Measurements from ENCODE around the gene MADD. TPM values are rescaled to one million over a fixed set of nuclear protein-coding genes. Genes with fewer than 3 reads are reported as not detected.

MADD gene
- total RNA-seq (ENCODE audit: insufficient read depth, low replicate concordance): 25.3 TPM

GRCh38 chr11:47269829-47270305 lies at the start of gene MADD:
Gene MADD (plus strand): TSS chr11:47270133.
- DNase-seq (ENCODE audit: low spot score): peak; percentile 88

DNA sequence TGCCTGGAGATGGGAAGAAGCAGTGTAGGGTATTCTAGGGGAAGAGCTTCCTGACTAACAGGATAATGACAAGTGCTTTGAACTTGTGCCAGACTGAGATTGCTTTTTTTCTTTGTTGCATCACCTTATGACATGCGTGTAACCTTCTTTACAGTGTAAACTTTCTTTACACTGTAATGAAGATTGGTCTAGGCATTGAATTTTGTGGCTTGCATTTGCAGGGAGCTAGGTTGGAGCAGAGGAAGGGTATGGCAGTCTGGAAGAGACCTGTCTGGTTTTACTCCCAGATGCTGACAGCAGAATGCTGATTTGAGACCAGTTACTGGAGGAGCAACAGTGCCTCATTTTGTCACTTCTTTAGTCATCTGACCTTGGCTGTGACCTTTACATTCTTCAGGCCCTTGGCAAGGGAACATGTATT lies 49.5 kb upstream of the MADD start:
- no peak for DNase-seq (ENCODE audit: low spot score)

DNA sequence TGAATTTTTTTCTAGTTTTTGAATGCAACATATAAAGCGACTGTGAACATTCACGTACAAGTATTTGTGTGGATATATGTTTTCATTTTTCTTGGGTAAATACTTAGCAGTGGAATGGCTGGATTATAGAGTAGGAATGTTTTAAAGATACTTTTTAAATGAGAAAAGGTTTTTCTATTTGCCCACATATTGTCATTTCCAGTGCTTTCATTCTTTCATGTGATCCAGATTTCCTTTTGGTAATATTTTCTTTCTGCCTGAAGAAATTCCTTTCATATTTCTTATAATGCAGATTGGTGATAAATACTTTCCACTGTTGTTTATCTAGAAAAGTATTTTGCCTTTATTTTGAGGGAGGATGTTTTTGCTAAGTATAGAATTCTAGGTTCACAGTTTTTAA lies 47.2 kb upstream of the MADD start:
- DNase-seq (ENCODE audit: low spot score): no peak

- DNase-seq (ENCODE audit: low spot score): no peak
Measured at GRCh38 chr11:47225552-47226400, 44.2 kb upstream of the MADD start.

DNA sequence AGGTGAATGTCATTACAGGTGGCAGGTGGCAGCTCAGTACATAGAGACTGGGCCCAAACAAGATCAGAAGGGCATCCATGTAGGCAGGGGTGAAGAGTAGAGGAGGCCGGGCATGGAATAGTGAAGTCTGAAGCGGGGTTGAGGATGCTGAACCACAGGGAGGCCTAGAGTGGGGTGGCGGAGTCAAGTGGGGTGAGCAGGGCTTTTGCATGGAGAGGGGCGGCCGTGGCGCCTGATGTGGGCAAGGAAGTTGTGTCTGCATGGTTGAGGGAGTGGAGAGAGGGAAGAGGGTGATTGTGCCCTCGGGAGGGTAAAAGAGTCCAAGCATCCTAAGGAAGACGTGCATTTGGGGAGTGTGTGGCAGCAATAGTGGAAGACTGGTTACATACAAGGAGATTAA lies 40.8 kb upstream of the MADD start:
- DNase-seq (ENCODE audit: low spot score): no peak

DNA sequence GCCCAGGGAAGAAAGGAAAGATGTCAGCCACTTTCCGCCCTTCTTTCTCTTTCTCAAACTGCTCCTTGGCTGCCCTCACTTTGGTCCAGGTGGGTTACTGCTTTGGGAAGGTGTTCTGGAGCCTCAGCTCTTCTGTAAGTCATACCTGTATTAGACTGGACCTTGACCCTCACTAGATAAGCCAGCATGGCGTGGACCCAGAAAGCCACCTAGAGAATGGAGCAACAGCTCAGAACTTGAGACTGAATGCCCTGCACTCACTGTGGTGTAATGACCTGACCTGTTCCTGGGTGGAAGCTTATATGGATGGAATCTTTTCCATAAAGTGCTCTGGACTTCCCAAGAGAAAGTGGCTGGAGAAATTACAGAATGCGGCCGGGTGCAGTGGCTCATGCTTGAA lies 36.9 kb upstream of the MADD start:
- DNase-seq (ENCODE audit: low spot score): no peak

- DNase-seq (ENCODE audit: low spot score): no peak
Measured at GRCh38 chr11:47233989-47234668, 35.8 kb upstream of the MADD start.

- no peak for DNase-seq (ENCODE audit: low spot score)
Measured at GRCh38 chr11:47234669-47235100, 35.2 kb upstream of the MADD start.

GRCh38 chr11:47235163-47235562 lies 34.8 kb upstream of the MADD start:
- no peak for DNase-seq (ENCODE audit: low spot score)

DNA sequence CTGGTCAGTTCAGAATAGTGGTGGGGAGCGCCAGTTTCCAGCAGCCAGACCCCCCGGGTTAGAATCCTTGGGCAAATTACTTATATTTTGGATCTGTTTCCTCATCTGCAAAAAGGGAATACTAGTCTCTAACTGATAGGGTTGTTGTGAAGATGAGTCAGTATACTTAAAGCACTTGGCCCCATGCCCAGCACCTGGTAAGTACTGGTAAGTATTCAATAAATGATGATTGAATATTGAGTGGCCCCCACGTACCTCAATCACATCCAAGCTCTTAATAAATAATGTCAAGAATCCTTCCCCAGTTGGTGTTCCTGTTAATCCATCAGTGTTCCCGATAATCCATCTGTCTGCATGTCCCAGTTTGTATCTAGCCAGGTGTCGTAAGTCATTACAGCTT lies 33.5 kb upstream of the MADD start:
- no peak for DNase-seq (ENCODE audit: low spot score)

DNA sequence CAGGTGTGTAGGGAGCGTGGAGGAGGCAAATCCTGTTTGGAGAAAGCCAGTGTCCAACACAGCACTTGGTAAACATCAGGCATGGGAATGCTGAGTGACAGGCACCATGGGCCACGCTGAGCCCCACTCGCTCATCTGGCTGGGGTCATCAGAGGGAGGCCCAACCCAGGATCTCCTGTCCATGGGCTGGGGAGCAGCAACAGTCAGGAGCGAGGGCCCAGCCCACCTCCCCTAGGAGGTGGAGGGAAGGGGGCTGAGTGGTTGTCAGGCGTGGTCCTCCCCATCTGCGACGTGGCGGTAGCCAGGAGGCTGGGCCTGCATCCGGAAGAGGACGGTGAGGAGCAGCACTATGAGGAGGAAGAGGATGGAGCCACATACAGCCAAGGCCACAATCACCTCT lies 30.1 kb upstream of the MADD start:
- DNase-seq (ENCODE audit: low spot score): no peak

DNA sequence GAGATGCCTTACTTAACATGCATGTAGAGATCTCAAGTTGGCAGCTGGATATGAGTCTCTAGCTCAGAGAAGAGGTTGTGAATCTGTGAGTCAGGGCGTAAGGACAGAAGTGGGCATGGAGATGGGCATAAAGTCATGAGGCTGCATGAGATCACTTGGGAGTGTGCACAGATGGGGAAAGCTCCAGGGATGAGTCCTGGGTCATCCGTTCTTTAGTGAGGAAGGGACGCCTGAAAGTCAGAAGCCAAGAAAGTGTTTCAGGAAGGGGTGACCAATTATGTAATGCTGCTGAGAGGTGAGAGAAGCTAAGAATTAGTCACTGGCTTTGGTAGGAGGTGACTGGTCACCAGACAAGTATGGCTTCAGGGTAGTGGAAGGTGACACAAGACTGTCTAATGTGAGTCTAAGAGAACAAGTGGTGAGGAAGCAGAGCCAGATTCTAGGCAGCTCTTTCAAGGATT lies 28.1 kb upstream of the MADD start:
- no peak for DNase-seq (ENCODE audit: low spot score)

- no peak for DNase-seq (ENCODE audit: low spot score)
Measured at GRCh38 chr11:47242596-47243192, 27.2 kb upstream of the MADD start.

- no peak for DNase-seq (ENCODE audit: low spot score)
Measured at GRCh38 chr11:47243454-47243853, 26.5 kb upstream of the MADD start.

GRCh38 chr11:47244448-47245350 lies 25.2 kb upstream of the MADD start:
- peak; percentile 41 for DNase-seq (ENCODE audit: low spot score)

- DNase-seq (ENCODE audit: low spot score): no peak
Measured at GRCh38 chr11:47245611-47246357, 24.1 kb upstream of the MADD start.

DNA sequence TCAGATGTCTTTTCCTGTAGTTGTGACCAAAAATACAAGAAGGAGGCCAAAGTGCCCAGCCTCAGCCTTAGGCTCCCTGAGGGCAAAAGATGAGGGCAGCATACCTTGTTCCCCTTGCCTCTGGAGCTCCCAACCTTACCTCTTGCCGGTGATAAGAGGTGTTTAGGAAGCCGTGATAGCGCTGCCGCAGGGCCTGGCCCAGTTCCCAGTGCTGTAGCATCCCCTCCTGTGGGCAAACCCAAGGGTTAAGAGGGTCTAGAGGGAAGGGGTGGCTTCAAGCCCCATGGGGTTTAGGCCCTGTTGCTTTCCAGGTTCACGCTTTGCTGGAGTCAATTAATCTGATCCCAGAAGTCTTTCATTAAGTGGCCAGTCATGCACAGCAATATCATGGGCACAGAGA lies 22.4 kb upstream of the MADD start:
- DNase-seq (ENCODE audit: low spot score): no peak

GRCh38 chr11:47248304-47248663 lies 21.6 kb upstream of the MADD start:
- DNase-seq (ENCODE audit: low spot score): no peak

GRCh38 chr11:47248664-47249377 lies 21.1 kb upstream of the MADD start, which contains the start of gene ACP2:
Gene ACP2 (minus strand): TSS chr11:47248814. CDS start chr11:47248789, 25 bp downstream.
- peak; percentile 92 for DNase-seq (ENCODE audit: low spot score)

DNA sequence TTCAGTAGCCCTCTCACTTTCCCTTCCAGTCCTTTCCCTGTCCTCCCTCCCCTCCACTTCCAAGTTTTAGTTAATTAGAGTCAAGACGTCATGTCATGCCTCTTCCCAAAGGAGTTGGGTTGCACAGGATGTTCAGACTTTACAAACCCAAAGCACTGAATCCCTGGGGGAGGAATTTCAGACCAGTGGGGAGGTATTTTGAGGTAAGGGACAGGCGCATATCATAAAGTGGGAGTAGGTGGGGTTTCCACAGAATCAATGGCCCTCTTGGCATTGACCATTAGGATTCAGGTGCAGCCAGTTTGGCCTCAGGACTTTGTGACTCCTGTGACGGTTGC lies 20.6 kb upstream of the MADD start:
- no peak for DNase-seq (ENCODE audit: low spot score)

Data from umbilical cord (tissue), 2 donors.